H1 (cell line): ENCODE data around the gene DCTD.

Experiments
- CBX5 ChIP-seq: fragments of 300-800, 300-1000 bp; sonication (generic); IDR thresholded peaks from 2 replicates; pipeline ENCODE4 v1.7.1; 2016; ENCODE audit warnings: antibody characterized with exemption, low read length, low read depth
- EZH2 ChIP-seq: fragments of 200-600 bp; sonication (generic); IDR thresholded peaks from 2 replicates; pipeline ENCODE4 v1.7.1; 2012; ENCODE audit warnings: low read depth, mild to moderate bottlenecking, moderate library complexity, low read length, inconsistent platforms; ENCODE audit not compliant: severe bottlenecking
- SIN3A ChIP-seq, 2 experiments: IDR thresholded peaks in 1 of 2; conservative IDR thresholded peaks in 1 of 2; 2 replicates each; pipeline ENCODE4 v1.6.1; 2011 to 2012; ENCODE audit warnings: low read length in 2 of 2, improper control_type of control experiment in 1 of 2, low read depth in 1 of 2, mild to moderate bottlenecking in 1 of 2
- SIRT6 ChIP-seq: IDR thresholded peaks from one replicate; pipeline ENCODE4 v1.7.1; 2012; ENCODE audit warnings: low read length, inconsistent platforms
- ZNF274 ChIP-seq: IDR thresholded peaks from 2 replicates; pipeline ENCODE4 v1.7.0; 2012; ENCODE audit warnings: low read length, borderline replicate concordance; ENCODE audit errors: extremely low read depth
- TF ChIP-seq, protein P1 (sequence below): IDR thresholded peaks from 2 replicates; pipeline ENCODE4 v1.6.1; 2012; ENCODE audit warnings: inconsistent platforms
- TF ChIP-seq, protein P2 (sequence below), 3 experiments: IDR thresholded peaks; 1 replicate in 2 of 3; 2 replicates in 1 of 3; pipeline versions ENCODE4 v1.5.1 to v1.6.1; 2011; ENCODE audit warnings: low read length in 3 of 3, mild to moderate bottlenecking in 3 of 3, inconsistent platforms in 2 of 3, low read depth in 1 of 3, moderate library complexity in 1 of 3; ENCODE audit not compliant: insufficient read depth in 1 of 3; ENCODE audit errors: control extremely low read depth in 1 of 3

- TF ChIP-seq, protein P1, sequence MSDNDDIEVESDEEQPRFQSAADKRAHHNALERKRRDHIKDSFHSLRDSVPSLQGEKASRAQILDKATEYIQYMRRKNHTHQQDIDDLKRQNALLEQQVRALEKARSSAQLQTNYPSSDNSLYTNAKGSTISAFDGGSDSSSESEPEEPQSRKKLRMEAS, result no peak
- TF ChIP-seq SIN3A (conservative IDR thresholded peaks at IDR 0.05 in 1 of 2, IDR thresholded peaks at IDR 0.05 in 1 of 2; ENCODE audit: low read depth in 1 of 2, low read length in 2 of 2), result no peak
- TF ChIP-seq SIRT6, result no peak
- TF ChIP-seq CBX5, result no peak
- TF ChIP-seq, protein P2, sequence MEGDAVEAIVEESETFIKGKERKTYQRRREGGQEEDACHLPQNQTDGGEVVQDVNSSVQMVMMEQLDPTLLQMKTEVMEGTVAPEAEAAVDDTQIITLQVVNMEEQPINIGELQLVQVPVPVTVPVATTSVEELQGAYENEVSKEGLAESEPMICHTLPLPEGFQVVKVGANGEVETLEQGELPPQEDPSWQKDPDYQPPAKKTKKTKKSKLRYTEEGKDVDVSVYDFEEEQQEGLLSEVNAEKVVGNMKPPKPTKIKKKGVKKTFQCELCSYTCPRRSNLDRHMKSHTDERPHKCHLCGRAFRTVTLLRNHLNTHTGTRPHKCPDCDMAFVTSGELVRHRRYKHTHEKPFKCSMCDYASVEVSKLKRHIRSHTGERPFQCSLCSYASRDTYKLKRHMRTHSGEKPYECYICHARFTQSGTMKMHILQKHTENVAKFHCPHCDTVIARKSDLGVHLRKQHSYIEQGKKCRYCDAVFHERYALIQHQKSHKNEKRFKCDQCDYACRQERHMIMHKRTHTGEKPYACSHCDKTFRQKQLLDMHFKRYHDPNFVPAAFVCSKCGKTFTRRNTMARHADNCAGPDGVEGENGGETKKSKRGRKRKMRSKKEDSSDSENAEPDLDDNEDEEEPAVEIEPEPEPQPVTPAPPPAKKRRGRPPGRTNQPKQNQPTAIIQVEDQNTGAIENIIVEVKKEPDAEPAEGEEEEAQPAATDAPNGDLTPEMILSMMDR (IDR thresholded peaks at IDR 0.05; ENCODE audit: control extremely low read depth in 1 of 3, insufficient read depth in 1 of 3, low read depth in 1 of 3, low read length in 3 of 3), result no peak
- TF ChIP-seq ZNF274, result no peak
- TF ChIP-seq EZH2, result no peak
Observed at GRCh38 chr4:182886768-182887167, 30.4 kb downstream of the DCTD start.
